H1 (cell line): ENCODE results near the gene KIAA1671. TPM values are rescaled to one million over a fixed set of nuclear protein-coding genes. Genes with fewer than 3 reads are reported as not detected.

Experiments used
- CTCF ChIA-PET: fragments of 300-600 bp; sonication (Branson Sonifier 250); formaldehyde crosslinking; loops from one replicate; lab custom pipeline; 2021; ENCODE audit not compliant: partially characterized antibody; lab: Charles Lee
- POLR2A ChIA-PET: fragments of 300-600 bp; sonication (Branson Sonifier 250); formaldehyde crosslinking; loops from one replicate; lab custom pipeline; 2021; ENCODE audit warnings: inconsistent platforms; ENCODE audit not compliant: partially characterized antibody; lab: Charles Lee
- DNase-seq, 2 experiments: peaks; one replicate each; pipeline versions ENCODE4 v3.0.0 to v3.0.0-alpha.2; 2010 to 2022; ENCODE audit warnings: low spot score in 2 of 2, low read depth in 1 of 2, mixed read lengths in 1 of 2
- FAIRE-seq: peaks from 2 replicates; lab custom pipeline; 2011; peaks lifted over from hg19 to GRCh38; lab: Jason Lieb, UNC
- H2AFZ ChIP-seq: 2 replicates; pipeline ENCODE4 v1.8.1; 2012; ENCODE audit warnings: low read length, inconsistent platforms
- H2AK5ac ChIP-seq: 2 replicates; pipeline ENCODE4 v1.6.1; 2013; ENCODE audit warnings: low read depth, low read length
- H2BK120ac ChIP-seq: replicated peaks from 2 replicates; pipeline ENCODE3; 2013; ENCODE audit warnings: low read depth, low read length, inconsistent platforms
- H2BK12ac ChIP-seq: 2 replicates; pipeline ENCODE4 v1.6.1; 2013; ENCODE audit warnings: low read depth, low read length
- H2BK15ac ChIP-seq: 2 replicates; pipeline ENCODE4 v1.6.1; 2013; ENCODE audit warnings: low read length
- H2BK20ac ChIP-seq: 2 replicates; pipeline ENCODE4 v1.6.1; 2013; ENCODE audit warnings: low read length
- H2BK5ac ChIP-seq: 2 replicates; pipeline ENCODE4 v1.6.1; 2013; ENCODE audit warnings: low read depth, low read length
- H3K14ac ChIP-seq: 2 replicates; pipeline ENCODE4 v1.6.1; 2013; ENCODE audit warnings: inconsistent platforms; ENCODE audit not compliant: insufficient read length
- H3K18ac ChIP-seq: 2 replicates; pipeline ENCODE4 v1.6.1; 2013; ENCODE audit warnings: low read length; ENCODE audit errors: extremely low read depth
- H3K23ac ChIP-seq: 2 replicates; pipeline ENCODE4 v1.6.1; 2013; ENCODE audit warnings: inconsistent platforms; ENCODE audit not compliant: insufficient read length
- H3K23me2 ChIP-seq: 2 replicates; pipeline ENCODE4 v1.6.1; 2013; ENCODE audit warnings: low read depth, low read length
- H3K27ac ChIP-seq: 2 replicates; pipeline ENCODE4 v1.6.1; 2011; ENCODE audit warnings: low read depth, low read length, inconsistent platforms
- H3K27me3 ChIP-seq, 4 experiments: replicated peaks in 1 of 4; 1 replicate in 1 of 4; 2 replicates in 3 of 4; pipeline versions ENCODE4 v1.6.1 to v1.8.1; 2011 to 2013; ENCODE audit warnings: low read length in 3 of 4, mild to moderate bottlenecking in 3 of 4, inconsistent platforms in 2 of 4, mixed read lengths in 2 of 4, moderate library complexity in 1 of 4; ENCODE audit not compliant: control insufficient read depth in 3 of 4, insufficient read depth in 3 of 4; ENCODE audit errors: extremely low read depth in 1 of 4
- H3K36me3 ChIP-seq, 4 experiments: 2 replicates each; pipeline versions ENCODE4 v1.6.1 to v1.8.1; 2011 to 2013; ENCODE audit warnings: mild to moderate bottlenecking in 4 of 4, low read length in 3 of 4, moderate library complexity in 2 of 4, control low read depth in 1 of 4, inconsistent platforms in 1 of 4; ENCODE audit not compliant: insufficient read depth in 4 of 4, control insufficient read depth in 2 of 4
- H3K4ac ChIP-seq: replicated peaks from 2 replicates; pipeline ENCODE3; 2013; ENCODE audit warnings: low read length, low read depth, mixed read lengths, inconsistent platforms; ENCODE audit not compliant: insufficient read length
- H3K4me1 ChIP-seq, 4 experiments: replicated peaks in 1 of 4; 1 replicate in 1 of 4; 2 replicates in 3 of 4; pipeline versions ENCODE4 v1.6.1 to v1.8.1; 2011 to 2013; ENCODE audit warnings: low read length in 3 of 4, inconsistent platforms in 2 of 4, mixed read lengths in 1 of 4; ENCODE audit not compliant: insufficient read depth in 4 of 4, control insufficient read depth in 3 of 4
- H3K4me2 ChIP-seq, 2 experiments: 2 replicates each; pipeline versions ENCODE4 v1.6.1 to v1.8.1; 2011 to 2013; ENCODE audit warnings: low read depth in 2 of 2, low read length in 2 of 2, control low read depth in 1 of 2, inconsistent platforms in 1 of 2, mild to moderate bottlenecking in 1 of 2; ENCODE audit not compliant: insufficient read depth in 1 of 2
- H3K4me3 ChIP-seq, 4 experiments: fragments of 200-600, 300-600 bp in 1 of 4; sonication (generic), shearing (Covaris generic), sonication (Bioruptor Twin) in 1 of 4; 2 replicates each; pipeline versions ENCODE4 v1.5.1 to v1.8.1; 2011 to 2016; ENCODE audit warnings: low read length in 4 of 4, low read depth in 3 of 4, control low read depth in 2 of 4, inconsistent platforms in 2 of 4, mild to moderate bottlenecking in 2 of 4, mixed read lengths in 1 of 4, moderate library complexity in 1 of 4; ENCODE audit not compliant: insufficient read depth in 2 of 4; ENCODE audit errors: extremely low read depth in 1 of 4
- H3K56ac ChIP-seq: replicated peaks from 2 replicates; pipeline ENCODE3; 2013; ENCODE audit warnings: low read depth, mild to moderate bottlenecking, mixed read lengths, low read length, inconsistent platforms; ENCODE audit not compliant: insufficient read length
- H3K79me1 ChIP-seq: 2 replicates; pipeline ENCODE4 v1.6.1; 2013; ENCODE audit warnings: low read depth, low read length, control low read depth
- H3K79me2 ChIP-seq, 2 experiments: 2 replicates each; pipeline versions ENCODE4 v1.6.1 to v1.8.1; 2012 to 2013; ENCODE audit warnings: low read length in 2 of 2, mild to moderate bottlenecking in 2 of 2, inconsistent platforms in 1 of 2; ENCODE audit not compliant: insufficient read depth in 2 of 2, control insufficient read depth in 1 of 2
- H3K9ac ChIP-seq, 4 experiments: replicated peaks in 1 of 4; 1 replicate in 1 of 4; 2 replicates in 3 of 4; pipeline versions ENCODE4 v1.6.1 to v1.8.1; 2011 to 2013; ENCODE audit warnings: low read depth in 3 of 4, low read length in 3 of 4, control low read depth in 2 of 4, mild to moderate bottlenecking in 2 of 4, moderate library complexity in 2 of 4, inconsistent platforms in 1 of 4; ENCODE audit errors: extremely low read depth in 1 of 4
- H3K9me3 ChIP-seq, 2 experiments: 2 replicates each; pipeline versions ENCODE4 v1.6.1 to v1.8.1; 2012 to 2013; ENCODE audit warnings: mild to moderate bottlenecking in 2 of 2, moderate library complexity in 2 of 2, control low read depth in 1 of 2, inconsistent platforms in 1 of 2, low read depth in 1 of 2, low read length in 1 of 2, mixed read lengths in 1 of 2; ENCODE audit not compliant: insufficient read depth in 2 of 2
- H4K20me1 ChIP-seq, 2 experiments: replicated peaks in 1 of 2; 2 replicates each; pipeline versions ENCODE3 to v1.8.1; 2011 to 2013; ENCODE audit warnings: inconsistent platforms in 2 of 2, low read length in 2 of 2, mild to moderate bottlenecking in 1 of 2; ENCODE audit not compliant: insufficient read depth in 2 of 2, control insufficient read depth in 1 of 2
- H4K5ac ChIP-seq: 2 replicates; pipeline ENCODE4 v1.6.1; 2013; ENCODE audit warnings: low read length, low read depth, mixed read lengths, inconsistent platforms; ENCODE audit not compliant: insufficient read length
- H4K8ac ChIP-seq: 2 replicates; pipeline ENCODE4 v1.8.0; 2013; ENCODE audit warnings: mild to moderate bottlenecking, moderate library complexity, low read length, inconsistent platforms; ENCODE audit not compliant: insufficient read depth; ENCODE audit errors: extremely low read depth
- H4K91ac ChIP-seq: replicated peaks from 2 replicates; pipeline ENCODE3; 2013; ENCODE audit warnings: low read length, mixed read lengths, inconsistent platforms; ENCODE audit not compliant: insufficient read length
- BRCA1 ChIP-seq: IDR thresholded peaks from 2 replicates; pipeline ENCODE4 v1.6.1; 2012; ENCODE audit warnings: low read depth, low read length, improper control_type of control experiment
- CBX8 ChIP-seq: fragments of 300-800, 300-1000 bp; sonication (generic); IDR thresholded peaks from 2 replicates; pipeline ENCODE4 v1.7.1; 2016; ENCODE audit warnings: low read depth, low read length, borderline replicate concordance
- WGBS, 2 experiments: shearing (Covaris generic) in 1 of 2; methylation state at CpG; one replicate each; pipeline versions ENCODE4 v1.1.6 to v1.1.7; 2013 to 2015; ENCODE audit warnings: low lambda C conversion rate in 2 of 2, mixed read lengths in 2 of 2, inconsistent platforms in 1 of 2, low coverage in 1 of 2, missing lambda C conversion rate in 1 of 2; ENCODE audit not compliant: insufficient replicate concordance in 2 of 2, insufficient coverage in 1 of 2, insufficient read length in 1 of 2; ENCODE audit errors: extremely low coverage in 1 of 2, missing lambda C conversion rate in 1 of 2; 5-methylcytosine and 5-hydroxymethylcytosine counted together
- polyA plus RNA-seq, 7 experiments: library from polyadenylated mRNA; depleted of rRNA in 3 of 7; stranded (reverse) in 5 of 7; unstranded in 2 of 7; fragments of >200 nt in 5 of 7; fragments of 200-250 nt in 2 of 7; gene quantifications; 1 replicate in 5 of 7; 2 replicates in 1 of 7; 4 replicates in 1 of 7; pipeline versions ENCODE4 v1.2.1 to v1.2.3, GENCODE V29; 2011 to 2013; ENCODE audit warnings: missing spikeins in 2 of 7, mixed read lengths in 2 of 7
- total RNA-seq: library from RNA; stranded (reverse); fragmentation: NEBNext Ultra II Directional; extraction: Animal tissue kit (Norgen Biotek cat#: 25700); gene quantifications from 2 replicates; pipeline ENCODE4 v1.2.1, GENCODE V29; 2021

The KIAA1671 gene
- total and polyA plus RNA-seq, 2 of the 8 experiments (the other 6 are each of a cell fraction or from before 2014, with no cell fraction given), result 6.4 to 23.9 TPM

- Histone ChIP-seq H2AFZ (no peak overlapping the region), H3K4me1 (peaks cover 0 to 8% (median 2%) of the 10 kb centered on the region in 4 experiments; a peak in 4 of 7 replicates), H3K4ac (no peak overlapping the region), H3K27me3 (no peaks in the 10 kb centered on the region), H3K18ac (no peak overlapping the region), H4K8ac (no peak overlapping the region), H2BK120ac (no peak overlapping the region), H2BK20ac (no peak overlapping the region), H3K9ac (no peak overlapping the region), H2AK5ac (no peak overlapping the region), H3K36me3 (no peaks in the 10 kb centered on the region; a peak in 1 of 8 replicates), H3K23me2 (no peaks in the 10 kb centered on the region; the same call in 1 of the 2 replicates), H2BK15ac (no peak overlapping the region), H3K4me3 (no peak overlapping the region), H3K27ac (no peak overlapping the region; the same call in 1 of the 2 replicates), H3K4me2 (no peak overlapping the region), H3K79me2 (no peaks in the 10 kb centered on the region), H4K91ac (no peak overlapping the region), H3K9me3 (no peaks in the 10 kb centered on the region), H4K20me1 (peaks cover 0 to 2% of the 10 kb centered on the region in 2 experiments), H4K5ac (no peak overlapping the region), H3K14ac (no peak overlapping the region), H3K23ac (no peak overlapping the region), H2BK5ac (no peak overlapping the region), H3K56ac (no peak overlapping the region), H3K79me1 (no peaks in the 10 kb centered on the region; the same call in 1 of the 2 replicates), H2BK12ac (no peak overlapping the region)
- ChIA-PET POLR2A (no interaction called here), CTCF (no interaction called here)
- 90% methylated on average over 16 of the region's 16 CpGs; no CpG with 5 or more reads in 1 of the 2 experiments for WGBS, 2 experiments
- TF ChIP-seq CBX8, result no peak
- TF ChIP-seq BRCA1, result no peak
- DNase-seq, result no peak
- no peak for FAIRE-seq
Measured at GRCh38 chr22:25064894-25065560, 112.5 kb downstream of the KIAA1671 start.
